ENCODE results near the gene PYCR2. TPM values are rescaled to one million over a fixed set of nuclear protein-coding genes. Genes with fewer than 3 reads are reported as not detected.
"Not testable (repeated sequence)": the region's sequence is repeated elsewhere in the genome, so short reads cannot be mapped to it uniquely, and the experiment has no call there.

Gene PYCR2
- polyA plus RNA-seq, 1 donor from 2014 or later: 51.5 TPM

GRCh38 chr1:225972344-225973152 is 48.5 kb upstream of the PYCR2 start:
- Histone ChIP-seq H3K79me2 (replicated peaks; ENCODE audit: insufficient read depth, low read length) (no peaks in the 10 kb centered on the region), H3K9me3 (ENCODE audit: low read length) (no peaks in the 10 kb centered on the region), H3K27me3 (ENCODE audit: insufficient read depth, low read depth, low read length) (no peaks in the 10 kb centered on the region), H3K27ac (ENCODE audit: low read length) (no peak overlapping the region), H2AFZ (ENCODE audit: low read depth, low read length) (no peak overlapping the region), H3K36me3 (ENCODE audit: insufficient read depth, low read length) (no peaks in the 10 kb centered on the region), H3K4me3 (ENCODE audit: low read length) (no peak overlapping the region), H3K9me2 (ENCODE audit: insufficient read depth, low read length) (no peaks in the 10 kb centered on the region), H4K20me1 (ENCODE audit: insufficient read depth) (no peaks in the 10 kb centered on the region), H3K9ac (ENCODE audit: low read length) (no peak overlapping the region), H3K4me2 (ENCODE audit: low read length) (no peak overlapping the region), H3F3A (ENCODE audit: insufficient read depth, low read length, poor library complexity, severe bottlenecking) (no peaks in the 10 kb centered on the region)
- TF ChIP-seq REST (IDR thresholded peaks at IDR 0.05; ENCODE audit: borderline replicate concordance): no peak
- no peak for TF ChIP-seq POLR2AphosphoS5 (IDR thresholded peaks at IDR 0.05)
- TF ChIP-seq EZH2 (IDR thresholded peaks at IDR 0.05; ENCODE audit: borderline replicate concordance, insufficient read depth, low read length, poor library complexity, severe bottlenecking): no peak
- no peak for TF ChIP-seq EP300 (conservative IDR thresholded peaks at IDR 0.05; ENCODE audit: poor library complexity, severe bottlenecking)
- TF ChIP-seq MXI1 (conservative IDR thresholded peaks at IDR 0.05; ENCODE audit: poor library complexity, severe bottlenecking): no peak
- no peak for TF ChIP-seq RAD21 (conservative IDR thresholded peaks at IDR 0.05)
- TF ChIP-seq TAF1 (IDR thresholded peaks at IDR 0.05; ENCODE audit: low read depth): no peak
- no peak for TF ChIP-seq SMC3 (conservative IDR thresholded peaks at IDR 0.05; ENCODE audit: poor library complexity)
- no peak for TF ChIP-seq CTCF (IDR thresholded peaks at IDR 0.05; ENCODE audit: poor library complexity, severe bottlenecking)

- H3K27me3 ChIP-seq (ENCODE audit: insufficient read depth, low read depth, low read length); H3K4me2 ChIP-seq (ENCODE audit: low read length); H3K4me3 ChIP-seq (ENCODE audit: low read length); H2AFZ ChIP-seq (ENCODE audit: low read depth, low read length); H3K9me2 ChIP-seq (ENCODE audit: insufficient read depth, low read length); H3K9me3 ChIP-seq (ENCODE audit: low read length); H4K20me1 ChIP-seq (ENCODE audit: insufficient read depth); H3F3A ChIP-seq (ENCODE audit: insufficient read depth, low read length, poor library complexity, severe bottlenecking); H3K36me3 ChIP-seq (ENCODE audit: insufficient read depth, low read length); H3K9ac ChIP-seq (ENCODE audit: low read length); H3K27ac ChIP-seq (ENCODE audit: low read length); H3K79me2 ChIP-seq (replicated peaks; ENCODE audit: insufficient read depth, low read length): not testable (repeated sequence)
Measured at GRCh38 chr1:225970592-225971157, 46.6 kb upstream of the PYCR2 start.

GRCh38 chr1:225969751-225970150 is 45.7 kb upstream of the PYCR2 start:
- not testable (repeated sequence) for H2AFZ ChIP-seq (ENCODE audit: low read depth, low read length); H3K36me3 ChIP-seq (ENCODE audit: insufficient read depth, low read length); H3F3A ChIP-seq (ENCODE audit: insufficient read depth, low read length, poor library complexity, severe bottlenecking); H3K9me2 ChIP-seq (ENCODE audit: insufficient read depth, low read length); H4K20me1 ChIP-seq (ENCODE audit: insufficient read depth); H3K9ac ChIP-seq (ENCODE audit: low read length); H3K4me2 ChIP-seq (ENCODE audit: low read length); H3K27ac ChIP-seq (ENCODE audit: low read length); H3K27me3 ChIP-seq (ENCODE audit: insufficient read depth, low read depth, low read length); H3K9me3 ChIP-seq (ENCODE audit: low read length); H3K4me3 ChIP-seq (ENCODE audit: low read length); H3K79me2 ChIP-seq (replicated peaks; ENCODE audit: insufficient read depth, low read length)

Data from neural cell (in vitro differentiated cells).